ENCODE results near the gene SGIP1. TPM values are rescaled to one million over a fixed set of nuclear protein-coding genes. Genes with fewer than 3 reads are reported as not detected.

The SGIP1 gene
- total RNA-seq, 1 experiment from 2014 or later = not detected

DNA sequence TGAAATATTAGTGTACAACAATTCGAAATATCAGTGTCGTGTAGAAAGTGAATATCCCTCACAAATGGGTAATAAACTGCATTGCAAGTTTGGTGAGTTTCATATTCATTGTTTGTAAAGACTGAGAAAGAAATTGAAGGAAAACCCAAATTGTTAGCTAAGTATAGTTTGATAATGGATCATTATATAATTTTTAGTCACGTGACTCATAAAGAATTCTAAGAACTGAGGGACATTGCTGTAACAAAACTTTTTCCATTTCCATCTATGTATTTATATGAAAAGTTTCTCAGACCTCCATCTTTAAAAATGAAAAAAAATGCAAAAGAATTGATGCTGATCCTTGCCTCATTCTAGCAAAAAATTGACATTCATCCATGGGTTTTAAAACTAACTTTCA is 36.0 kb upstream of the SGIP1 start:
- TF ChIP-seq, protein P1, sequence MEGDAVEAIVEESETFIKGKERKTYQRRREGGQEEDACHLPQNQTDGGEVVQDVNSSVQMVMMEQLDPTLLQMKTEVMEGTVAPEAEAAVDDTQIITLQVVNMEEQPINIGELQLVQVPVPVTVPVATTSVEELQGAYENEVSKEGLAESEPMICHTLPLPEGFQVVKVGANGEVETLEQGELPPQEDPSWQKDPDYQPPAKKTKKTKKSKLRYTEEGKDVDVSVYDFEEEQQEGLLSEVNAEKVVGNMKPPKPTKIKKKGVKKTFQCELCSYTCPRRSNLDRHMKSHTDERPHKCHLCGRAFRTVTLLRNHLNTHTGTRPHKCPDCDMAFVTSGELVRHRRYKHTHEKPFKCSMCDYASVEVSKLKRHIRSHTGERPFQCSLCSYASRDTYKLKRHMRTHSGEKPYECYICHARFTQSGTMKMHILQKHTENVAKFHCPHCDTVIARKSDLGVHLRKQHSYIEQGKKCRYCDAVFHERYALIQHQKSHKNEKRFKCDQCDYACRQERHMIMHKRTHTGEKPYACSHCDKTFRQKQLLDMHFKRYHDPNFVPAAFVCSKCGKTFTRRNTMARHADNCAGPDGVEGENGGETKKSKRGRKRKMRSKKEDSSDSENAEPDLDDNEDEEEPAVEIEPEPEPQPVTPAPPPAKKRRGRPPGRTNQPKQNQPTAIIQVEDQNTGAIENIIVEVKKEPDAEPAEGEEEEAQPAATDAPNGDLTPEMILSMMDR (conservative IDR thresholded peaks at IDR 0.05; ENCODE audit: low read depth, low read length) = no peak
- TF ChIP-seq EZH2 (IDR thresholded peaks at IDR 0.05; ENCODE audit: low read length, unreplicated experiment) (no peak), EZH2phosphoT487 (IDR thresholded peaks at IDR 0.05; ENCODE audit: borderline replicate concordance, low read length) (no peak)
- H3K27ac ChIP-seq (ENCODE audit: low read length) = no peak overlapping the region
- no peak overlapping the region for H2AFZ ChIP-seq (ENCODE audit: low read length)
- H3K4me1 ChIP-seq (ENCODE audit: insufficient read depth, low read length) = no peaks in the 10 kb centered on the region
- H3K36me3 ChIP-seq (ENCODE audit: low read depth, low read length) = no peaks in the 10 kb centered on the region
- no peak for ATAC-seq
- H3K9me3 ChIP-seq (ENCODE audit: low read length) = no peaks in the 10 kb centered on the region
- no peaks in the 10 kb centered on the region for H3K79me2 ChIP-seq (ENCODE audit: low read length)
- intact Hi-C loops (cut with micrococcal nuclease) = no loop called here
- peaks cover 41% of the 10 kb centered on the region for H3K27me3 ChIP-seq (ENCODE audit: low read length)
- no TSS peak for BruUV-seq (replicated peaks)
- H4K20me1 ChIP-seq (ENCODE audit: low read length) = no peaks in the 10 kb centered on the region
- H3K9ac ChIP-seq (ENCODE audit: low read length) = no peak overlapping the region
- no peak overlapping the region for H3K4me2 ChIP-seq (ENCODE audit: low read length)
- POLR2A ChIA-PET (ENCODE audit: unreplicated experiment) = no interaction called here
- H3K4me3 ChIP-seq (ENCODE audit: low read length) = no peak overlapping the region
- CTCF ChIA-PET = no interaction called here
- DNase-seq = no peak
- no peaks in the 10 kb centered on the region for H3F3A ChIP-seq (ENCODE audit: low read length, unreplicated experiment)
- no peaks in the 10 kb centered on the region for H3K9me2 ChIP-seq (replicated peaks; ENCODE audit: low read length)

DNA sequence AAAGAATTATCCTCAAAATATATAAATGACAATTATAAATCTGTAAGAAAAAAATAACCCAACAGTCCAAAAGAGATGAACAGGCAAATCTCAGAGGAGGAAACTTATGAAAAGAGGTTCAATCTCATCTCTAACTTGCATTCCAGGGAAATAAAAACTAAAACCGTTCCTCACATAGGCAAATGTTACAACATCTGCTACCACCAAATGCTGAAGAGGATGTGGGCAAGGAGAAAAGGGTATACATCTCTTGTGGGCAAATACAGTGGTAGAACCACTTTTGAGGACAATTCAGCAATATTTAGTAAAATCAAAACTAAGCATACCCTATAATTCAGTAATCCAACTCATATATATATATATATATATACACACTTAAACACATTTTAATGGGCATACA is 33.7 kb upstream of the SGIP1 start:
- TF ChIP-seq EZH2phosphoT487 (IDR thresholded peaks at IDR 0.05; ENCODE audit: borderline replicate concordance, low read length) = no peak
- TF ChIP-seq, protein P1 (conservative IDR thresholded peaks at IDR 0.05; ENCODE audit: low read depth, low read length) = no peak
- TF ChIP-seq EZH2 (IDR thresholded peaks at IDR 0.05; ENCODE audit: low read length, unreplicated experiment) = no peak
- ChIA-PET CTCF (no interaction called here), POLR2A (ENCODE audit: unreplicated experiment) (no interaction called here)
- Histone ChIP-seq H4K20me1 (ENCODE audit: low read length) (no peaks in the 10 kb centered on the region), H3F3A (ENCODE audit: low read length, unreplicated experiment) (no peaks in the 10 kb centered on the region), H3K27ac (ENCODE audit: low read length) (no peak overlapping the region), H3K9me3 (ENCODE audit: low read length) (no peaks in the 10 kb centered on the region), H3K9me2 (replicated peaks; ENCODE audit: low read length) (no peaks in the 10 kb centered on the region), H3K4me2 (ENCODE audit: low read length) (no peak overlapping the region), H3K27me3 (ENCODE audit: low read length) (peaks cover 41% of the 10 kb centered on the region), H3K4me3 (ENCODE audit: low read length) (no peak overlapping the region), H3K9ac (ENCODE audit: low read length) (no peak overlapping the region), H2AFZ (ENCODE audit: low read length) (no peak overlapping the region), H3K79me2 (ENCODE audit: low read length) (no peaks in the 10 kb centered on the region), H3K4me1 (ENCODE audit: insufficient read depth, low read length) (no peaks in the 10 kb centered on the region), H3K36me3 (ENCODE audit: low read depth, low read length) (no peaks in the 10 kb centered on the region)
- DNase-seq = no peak
- ATAC-seq = no peak
- no TSS peak for BruUV-seq (replicated peaks)
- intact Hi-C loops (cut with micrococcal nuclease) = loop anchor here (5.0 kb wide), 1 partner anchor 543 kb away; no protein-coding TSS in a partner anchor

DNA sequence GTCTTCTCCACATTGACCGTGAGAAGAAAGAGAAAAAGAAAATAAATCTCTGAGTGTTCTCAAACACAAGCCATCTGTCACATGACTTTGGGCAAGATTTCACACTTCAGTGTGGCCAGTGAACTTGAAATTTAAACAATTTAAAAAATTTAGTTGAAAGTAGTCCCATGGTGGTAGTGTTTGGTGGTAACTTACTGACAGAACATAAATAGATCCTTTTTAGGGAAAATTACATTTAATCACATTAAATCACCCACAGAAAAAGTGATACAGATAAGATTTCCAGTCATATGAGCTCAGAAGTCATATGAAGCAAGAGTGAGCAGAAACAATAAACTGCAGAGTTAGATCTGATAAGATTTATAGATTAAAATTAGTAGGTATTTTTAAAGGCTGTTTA is 31.9 kb upstream of the SGIP1 start:
- no peak for ATAC-seq
- no peak overlapping the region for H3K4me2 ChIP-seq (ENCODE audit: low read length)
- H4K20me1 ChIP-seq (ENCODE audit: low read length) = no peaks in the 10 kb centered on the region
- H3K9ac ChIP-seq (ENCODE audit: low read length) = no peak overlapping the region
- no peaks in the 10 kb centered on the region for H3K9me2 ChIP-seq (replicated peaks; ENCODE audit: low read length)
- POLR2A ChIA-PET (ENCODE audit: unreplicated experiment) = no interaction called here
- H3K9me3 ChIP-seq (ENCODE audit: low read length) = no peaks in the 10 kb centered on the region
- H3K27ac ChIP-seq (ENCODE audit: low read length) = no peak overlapping the region
- H3K36me3 ChIP-seq (ENCODE audit: low read depth, low read length) = no peaks in the 10 kb centered on the region
- H3K4me1 ChIP-seq (ENCODE audit: insufficient read depth, low read length) = no peaks in the 10 kb centered on the region
- no TSS peak for BruUV-seq (replicated peaks)
- TF ChIP-seq, protein P1 (conservative IDR thresholded peaks at IDR 0.05; ENCODE audit: low read depth, low read length) = no peak
- TF ChIP-seq EZH2 (IDR thresholded peaks at IDR 0.05; ENCODE audit: low read length, unreplicated experiment) (no peak), EZH2phosphoT487 (IDR thresholded peaks at IDR 0.05; ENCODE audit: borderline replicate concordance, low read length) (no peak)
- intact Hi-C loops (cut with micrococcal nuclease) = loop anchor here (5.0 kb wide), 1 partner anchor 545 kb away; no protein-coding TSS in a partner anchor
- no peaks in the 10 kb centered on the region for H3K79me2 ChIP-seq (ENCODE audit: low read length)
- H2AFZ ChIP-seq (ENCODE audit: low read length) = no peak overlapping the region
- DNase-seq = no peak
- H3F3A ChIP-seq (ENCODE audit: low read length, unreplicated experiment) = no peaks in the 10 kb centered on the region
- H3K4me3 ChIP-seq (ENCODE audit: low read length) = no peak overlapping the region
- CTCF ChIA-PET = no interaction called here
- H3K27me3 ChIP-seq (ENCODE audit: low read length) = peaks cover 37% of the 10 kb centered on the region

Measured in PC-3 (cell line).